SK-N-SH (cell line): ENCODE measurements around the gene ABR. TPM values are rescaled to one million over a fixed set of nuclear protein-coding genes. Genes with fewer than 3 reads are reported as not detected.

Source experiments
- CTCF ChIA-PET: fragments of 300-600, 350-600 bp; formaldehyde crosslinking; extraction: SDS; loops from one replicate; lab custom pipeline; 2021; lab: Yijun Ruan, JAX
- POLR2A ChIA-PET: fragments of 350-600 bp; sonication (Branson Sonifier 250); formaldehyde crosslinking; extraction: SDS; loops from one replicate; lab custom pipeline; 2020; ENCODE audit warnings: antibody characterized with exemption, inconsistent platforms; lab: Yijun Ruan, JAX
- DNase-seq: peaks from one replicate; pipeline ENCODE4 v3.0.0; 2012
- H2AFZ ChIP-seq: fragments of 200-600 bp; sonication (generic); 2 replicates; pipeline ENCODE4 v1.8.1; 2016; ENCODE audit warnings: antibody characterized with exemption, mild to moderate bottlenecking, low read depth
- H3F3A ChIP-seq: fragments of 200-600 bp; sonication (generic); replicated peaks from 2 replicates; pipeline ENCODE3; 2016; ENCODE audit warnings: antibody characterized with exemption, mild to moderate bottlenecking; ENCODE audit not compliant: insufficient read depth
- H3K27ac ChIP-seq, 2 experiments: fragments of 200-500 bp in 1 of 2; fragments of 200-600 bp in 1 of 2; sonication (Bioruptor generic) in 1 of 2; sonication (generic), shearing (Covaris generic) in 1 of 2; 2 replicates each; pipeline versions ENCODE4 v1.5.1 to v1.6.1; 2014 to 2016; ENCODE audit warnings: low read depth in 2 of 2, inconsistent platforms in 1 of 2, low read length in 1 of 2, mild to moderate bottlenecking in 1 of 2, mixed read lengths in 1 of 2
- H3K27me3 ChIP-seq: fragments of 200-600 bp; sonication (generic), shearing (Covaris generic); 2 replicates; pipeline ENCODE4 v1.6.1; 2016; ENCODE audit warnings: mixed run types; ENCODE audit not compliant: insufficient read depth
- H3K36me3 ChIP-seq, 2 experiments: fragments of 200-500 bp in 1 of 2; fragments of 200-600 bp in 1 of 2; sonication (Bioruptor generic) in 1 of 2; sonication (generic) in 1 of 2; replicated peaks in 1 of 2; 2 replicates each; pipeline versions ENCODE3 to v1.5.1; 2014 to 2016; ENCODE audit warnings: low read length in 1 of 2, mild to moderate bottlenecking in 1 of 2; ENCODE audit not compliant: insufficient read depth in 2 of 2, control insufficient read depth in 1 of 2
- H3K4me1 ChIP-seq, 2 experiments: fragments of 200-500 bp in 1 of 2; fragments of 200-600 bp in 1 of 2; sonication (Bioruptor generic) in 1 of 2; sonication (generic), shearing (Covaris generic) in 1 of 2; 2 replicates each; pipeline versions ENCODE4 v1.5.1 to v1.6.1; 2014 to 2016; ENCODE audit warnings: low read depth in 1 of 2, low read length in 1 of 2, mixed run types in 1 of 2; ENCODE audit not compliant: insufficient read depth in 2 of 2, control insufficient read depth in 1 of 2
- H3K4me2 ChIP-seq: fragments of 200-600 bp; sonication (generic), shearing (Covaris generic); 2 replicates; pipeline ENCODE4 v1.6.1; 2017; ENCODE audit warnings: mixed run types
- H3K4me3 ChIP-seq, 2 experiments: fragments of 200-500 bp in 1 of 2; fragments of 200-600 bp in 1 of 2; sonication (Bioruptor generic) in 1 of 2; sonication (generic), shearing (Covaris generic) in 1 of 2; 2 replicates each; pipeline versions ENCODE4 v1.5.1 to v1.8.1; 2014 to 2016; ENCODE audit warnings: low read depth in 2 of 2, inconsistent platforms in 1 of 2, low read length in 1 of 2, mild to moderate bottlenecking in 1 of 2, mixed read lengths in 1 of 2, moderate library complexity in 1 of 2
- H3K79me2 ChIP-seq: fragments of 200-600 bp; sonication (generic); 2 replicates; pipeline ENCODE4 v1.8.1; 2017; ENCODE audit warnings: mild to moderate bottlenecking; ENCODE audit not compliant: insufficient read depth
- H3K9ac ChIP-seq: fragments of 200-600 bp; sonication (generic); 2 replicates; pipeline ENCODE4 v1.6.1; 2017; ENCODE audit warnings: mixed run types
- H3K9me2 ChIP-seq: fragments of 200-600 bp; sonication (generic); 2 replicates; pipeline ENCODE4 v1.6.1; 2017; ENCODE audit warnings: mixed run types
- H3K9me3 ChIP-seq: fragments of 200-600 bp; sonication (generic); 2 replicates; pipeline ENCODE4 v1.6.1; 2017; ENCODE audit warnings: mixed run types, mild to moderate bottlenecking, moderate library complexity
- H4K20me1 ChIP-seq: fragments of 200-600 bp; sonication (generic); 2 replicates; pipeline ENCODE4 v1.6.1; 2017; ENCODE audit warnings: mild to moderate bottlenecking, mixed run types; ENCODE audit not compliant: insufficient read depth
- CHD2 ChIP-seq: fragments of 150-350 bp; IDR thresholded peaks from 2 replicates; pipeline ENCODE4 v1.6.1; 2018; ENCODE audit warnings: low read length; ENCODE audit not compliant: partially characterized antibody
- EP300 ChIP-seq, 2 experiments: IDR thresholded peaks; 2 replicates each; pipeline versions ENCODE4 v1.4.0 to v1.6.1; 2012; ENCODE audit warnings: borderline replicate concordance in 1 of 2, low read depth in 1 of 2, low read length in 1 of 2
- FOSL2 ChIP-seq: IDR thresholded peaks from 2 replicates; pipeline ENCODE4 v1.4.0; 2012; ENCODE audit warnings: low read depth, mild to moderate bottlenecking, moderate library complexity, borderline replicate concordance
- GABPA ChIP-seq: IDR thresholded peaks from 2 replicates; pipeline ENCODE4 v1.4.0; 2012; ENCODE audit warnings: low read depth, mild to moderate bottlenecking
- JUND ChIP-seq: IDR thresholded peaks from 2 replicates; pipeline ENCODE4 v1.4.0; 2012
- MAX ChIP-seq: IDR thresholded peaks from 2 replicates; pipeline ENCODE4 v1.4.0; 2012; ENCODE audit warnings: low read depth
- MEF2A ChIP-seq: IDR thresholded peaks from 2 replicates; pipeline ENCODE4 v1.4.0; 2012; ENCODE audit warnings: low read depth, borderline replicate concordance
- MXI1 ChIP-seq: IDR thresholded peaks from 2 replicates; pipeline ENCODE4 v1.6.1; 2012; ENCODE audit warnings: mild to moderate bottlenecking, low read depth, low read length, improper control_type of control experiment
- NRF1 ChIP-seq: IDR thresholded peaks from 2 replicates; pipeline ENCODE4 v1.6.1; 2012; ENCODE audit warnings: low read depth, mild to moderate bottlenecking, low read length
- POLR2AphosphoS5 ChIP-seq: IDR thresholded peaks from 2 replicates; pipeline ENCODE4 v1.6.1; 2012; ENCODE audit warnings: low read depth, low read length
- RAD21 ChIP-seq: IDR thresholded peaks from 2 replicates; pipeline ENCODE4 v1.6.1; 2012; ENCODE audit warnings: mild to moderate bottlenecking, low read length
- RCOR1 ChIP-seq: fragments of 150-350 bp; IDR thresholded peaks from 2 replicates; pipeline ENCODE4 v1.6.1; 2017; ENCODE audit warnings: antibody characterized with exemption, low read length
- REST ChIP-seq: IDR thresholded peaks from 2 replicates; pipeline ENCODE4 v1.6.1; 2012; ENCODE audit warnings: mild to moderate bottlenecking, low read depth, low read length, moderate library complexity
- RFX5 ChIP-seq: IDR thresholded peaks from 2 replicates; pipeline ENCODE4 v1.6.1; 2012; ENCODE audit warnings: mild to moderate bottlenecking, improper control_type of control experiment, low read length
- SMC3 ChIP-seq: IDR thresholded peaks from 2 replicates; pipeline ENCODE4 v1.6.1; 2012; ENCODE audit warnings: low read depth, low read length, improper control_type of control experiment
- TAF1 ChIP-seq: IDR thresholded peaks from 2 replicates; pipeline ENCODE4 v1.6.1; 2012; ENCODE audit warnings: low read depth, mild to moderate bottlenecking, low read length, moderate library complexity, borderline replicate concordance
- TCF12 ChIP-seq: IDR thresholded peaks from 2 replicates; pipeline ENCODE4 v1.4.0; 2012
- TEAD4 ChIP-seq: IDR thresholded peaks from 2 replicates; pipeline ENCODE4 v1.4.0; 2012; ENCODE audit warnings: mild to moderate bottlenecking, borderline replicate concordance; ENCODE audit not compliant: insufficient read depth
- USF2 ChIP-seq: fragments of 150-350 bp; IDR thresholded peaks from 2 replicates; pipeline ENCODE4 v1.6.1; 2017; ENCODE audit warnings: antibody characterized with exemption, low read length, low read depth, borderline replicate concordance
- WGBS: methylation state at CpG from one replicate; pipeline ENCODE4 v1.1.6; 2017; ENCODE audit warnings: low lambda C conversion rate; 5-methylcytosine and 5-hydroxymethylcytosine counted together
- polyA plus RNA-seq, 3 experiments: library from polyadenylated mRNA; depleted of rRNA; stranded (reverse); fragments of >200 nt; gene quantifications; 2 replicates each; pipeline ENCODE4 v1.2.3, GENCODE V29; 2012
- small RNA-seq, 7 experiments: library from RNA; depleted of rRNA; stranded (forward); fragments of <200 nt; gene quantifications; one replicate each; pipeline ENCODE3, GENCODE V24; 2012

The ABR gene
- polyA plus RNA-seq, 1 of the 3 experiments (the other 2 are of a cell fraction): 117 TPM

- Histone ChIP-seq H3K4me2 (no peak overlapping the region), H3K79me2 (0 out of 2 replicates have a peak, but pooled peaks cover 5% of the 10 kb centered on the region), H3K9me3 (no peaks in the 10 kb centered on the region), H3K4me3 (no peak overlapping the region), H2AFZ (no peak overlapping the region), H3K27me3 (peaks cover 20% of the 10 kb centered on the region; the same call in 1 of the 2 replicates), H4K20me1 (peaks cover 17% of the 10 kb centered on the region; the same call in 1 of the 2 replicates), H3K4me1 (peaks cover 6 to 17% of the 10 kb centered on the region in 2 experiments; a peak in 2 of 4 replicates), H3K27ac (no peak overlapping the region), H3F3A (peaks cover 13% of the 10 kb centered on the region), H3K9me2 (no peaks in the 10 kb centered on the region), H3K36me3 (no peaks in the 10 kb centered on the region), H3K9ac (no peak overlapping the region)
- CTCF ChIA-PET: no interaction called here
- WGBS: 84% methylated on average over 12 of the region's 16 CpGs
- POLR2A ChIA-PET: no interaction called here
- TF ChIP-seq EP300 (IDR thresholded peaks at IDR 0.05; ENCODE audit: borderline replicate concordance in 1 of 2, low read depth in 1 of 2, low read length in 1 of 2) (no peak), REST (no peak), TCF12 (no peak), NRF1 (no peak), MXI1 (no peak), RAD21 (no peak), RCOR1 (no peak), GABPA (no peak), SMC3 (no peak), USF2 (no peak), POLR2AphosphoS5 (no peak), TAF1 (no peak), JUND (no peak), RFX5 (no peak), MAX (no peak), MEF2A (no peak), FOSL2 (no peak), TEAD4 (no peak), CHD2 (no peak)
- DNase-seq: no peak
Measured at GRCh38 chr17:953767-954166, 226.0 kb downstream of the ABR start.

Small RNAs within 50 kb of the gene (small RNA-seq; reads per million reads assigned to genes)
- 0 reads per million in 7 experiments for gene AC016292.2
- gene MIR3183: 0 to 0.20 (median 0) reads per million in 7 experiments
- gene RF00017: 0 reads per million in 7 experiments

Other genes starting within 250 kb of the ABR start
- 19.5 and 23.9 TPM in 2 replicates for gene NXN, start 200.2 kb downstream of the ABR start, polyA plus RNA-seq (2012; rRNA removed)
- gene TIMM22, start 182.9 kb downstream of the ABR start, polyA plus RNA-seq (2012; rRNA removed): 9.9 and 10.7 TPM in 2 replicates
- not detected in 2 replicates for gene BHLHA9, start 90.5 kb upstream of the ABR start, polyA plus RNA-seq (2012; rRNA removed)
- not detected in 2 replicates for gene TRARG1, start 99.7 kb upstream of the ABR start, polyA plus RNA-seq (2012; rRNA removed)
- 812 and 1,023 TPM in 2 replicates for gene YWHAE, start 220.2 kb upstream of the ABR start, polyA plus RNA-seq (2012; rRNA removed)